GM23338 (cell line): ENCODE measurements around the gene PRKACA. TPM values are rescaled to one million over a fixed set of nuclear protein-coding genes. Genes with fewer than 3 reads are reported as not detected.

Experiments used
- ATAC-seq: fragments of 200-7000 bp; cut with Tn5 transposase; 3 replicates; pipeline ENCODE4 v1.9.1; 2020
- DNase-seq: peaks from one replicate; pipeline ENCODE4 v3.0.0-alpha.2; 2015; ENCODE audit warnings: low spot score
- H2AFZ ChIP-seq: fragments of 200-600 bp; sonication (generic); 2 replicates; pipeline ENCODE4 v1.8.0; 2016; ENCODE audit warnings: antibody characterized with exemption, mild to moderate bottlenecking, moderate library complexity
- H3F3A ChIP-seq: fragments of 200-600 bp; sonication (generic); replicated peaks from 2 replicates; pipeline ENCODE4 v1.8.0; 2017; ENCODE audit warnings: antibody characterized with exemption, mixed run types, low read depth
- H3K27ac ChIP-seq: fragments of 200-600 bp; sonication (generic); 2 replicates; pipeline ENCODE4 v1.6.1; 2016; ENCODE audit warnings: low read depth
- H3K27me3 ChIP-seq: fragments of 200-600 bp; sonication (generic); 2 replicates; pipeline ENCODE4 v1.8.0; 2016; ENCODE audit warnings: mild to moderate bottlenecking, mixed run types, moderate library complexity; ENCODE audit not compliant: insufficient read depth
- H3K36me3 ChIP-seq: fragments of 200-600 bp; sonication (generic); 2 replicates; pipeline ENCODE4 v1.8.0; 2016; ENCODE audit warnings: mild to moderate bottlenecking; ENCODE audit not compliant: insufficient read depth
- H3K4me1 ChIP-seq: fragments of 200-600 bp; sonication (generic); 2 replicates; pipeline ENCODE4 v1.8.0; 2016; ENCODE audit warnings: mild to moderate bottlenecking, moderate library complexity; ENCODE audit not compliant: insufficient read depth
- H3K4me2 ChIP-seq: fragments of 200-600 bp; sonication (generic); 2 replicates; pipeline ENCODE4 v1.7.1; 2017; ENCODE audit warnings: mixed run types
- H3K4me3 ChIP-seq: fragments of 200-600 bp; sonication (generic); 2 replicates; pipeline ENCODE4 v1.6.1; 2016; ENCODE audit warnings: mixed run types
- H3K79me2 ChIP-seq: fragments of 200-600 bp; sonication (generic); replicated peaks from 2 replicates; pipeline ENCODE4 v1.8.0; 2017; ENCODE audit warnings: mild to moderate bottlenecking; ENCODE audit not compliant: insufficient read depth
- H3K9me2 ChIP-seq: fragments of 200-600 bp; sonication (generic); 2 replicates; pipeline ENCODE4 v1.8.0; 2017; ENCODE audit not compliant: insufficient read depth
- H4K20me1 ChIP-seq: fragments of 200-600 bp; sonication (generic); replicated peaks from 2 replicates; pipeline ENCODE4 v1.8.0; 2017; ENCODE audit warnings: mild to moderate bottlenecking; ENCODE audit not compliant: insufficient read depth
- H3K27ac Mint-ChIP-seq: 2 replicates; pipeline ENCODE4 v1.8.0; 2020; ENCODE audit warnings: inconsistent platforms, mild to moderate bottlenecking, moderate library complexity, mixed read lengths
- H3K27me3 Mint-ChIP-seq: 3 replicates; pipeline ENCODE4 v1.8.0; 2022; ENCODE audit warnings: low read depth, mild to moderate bottlenecking, moderate library complexity, mixed read lengths, inconsistent platforms; ENCODE audit not compliant: insufficient read depth, poor library complexity
- H3K36me3 Mint-ChIP-seq: 3 replicates; pipeline ENCODE4 v1.8.0; 2021; ENCODE audit warnings: low read depth, mild to moderate bottlenecking, inconsistent platforms, moderate library complexity, mixed read lengths
- H3K4me1 Mint-ChIP-seq: 3 replicates; pipeline ENCODE4 v1.8.0; 2020; ENCODE audit warnings: mild to moderate bottlenecking, inconsistent platforms, mixed read lengths
- H3K4me3 Mint-ChIP-seq: 3 replicates; pipeline ENCODE4 v1.8.0; 2021; ENCODE audit warnings: moderate library complexity, mild to moderate bottlenecking, inconsistent platforms, mixed read lengths
- H3K9me3 Mint-ChIP-seq: 3 replicates; pipeline ENCODE4 v1.8.0; 2020; ENCODE audit warnings: moderate library complexity, mild to moderate bottlenecking, inconsistent platforms, mixed read lengths
- CTCF ChIP-seq, 2 experiments: fragments of 200-600 bp in 1 of 2; sonication (generic) in 1 of 2; conservative IDR thresholded peaks; 2 replicates each; pipeline versions ENCODE4 v1.5.1 to v1.6.1; 2016 to 2017; ENCODE audit warnings: antibody characterized with exemption in 2 of 2, low read depth in 2 of 2, mild to moderate bottlenecking in 2 of 2, moderate library complexity in 1 of 2
- EZH2phosphoT487 ChIP-seq: fragments of 200-600 bp; sonication (generic); IDR thresholded peaks from one replicate; pipeline ENCODE4 v1.8.1; 2018; ENCODE audit warnings: antibody characterized with exemption; ENCODE audit not compliant: unreplicated experiment
- JUNB ChIP-seq: IDR thresholded peaks from one replicate; pipeline ENCODE4 v1.6.1; 2016; ENCODE audit warnings: antibody characterized with exemption; ENCODE audit not compliant: unreplicated experiment
- NANOG ChIP-seq: IDR thresholded peaks from 2 replicates; pipeline ENCODE4 v1.6.1; 2016; ENCODE audit warnings: antibody characterized with exemption, borderline replicate concordance
- POLR2AphosphoS5 ChIP-seq: IDR thresholded peaks from 2 replicates; pipeline ENCODE4 v1.6.1; 2016; ENCODE audit warnings: antibody characterized with exemption, low read depth
- REST ChIP-seq: IDR thresholded peaks from one replicate; pipeline ENCODE4 v1.6.1; 2018; ENCODE audit warnings: antibody characterized with exemption; ENCODE audit not compliant: unreplicated experiment
- STAT1 ChIP-seq: IDR thresholded peaks from one replicate; pipeline ENCODE4 v1.6.1; 2016; ENCODE audit warnings: antibody characterized with exemption; ENCODE audit not compliant: unreplicated experiment
- ZNF114 ChIP-seq: fragments of 250-450 bp; sonication (Bioruptor Pico); IDR thresholded peaks from 2 replicates; pipeline ENCODE4 v1.5.0; 2020; ENCODE audit warnings: mild to moderate bottlenecking, moderate library complexity
- ZNF331 ChIP-seq: fragments of 250-450 bp; sonication (Bioruptor Pico); IDR thresholded peaks from 2 replicates; pipeline ENCODE4 v1.5.0; 2020; ENCODE audit warnings: low read depth, mild to moderate bottlenecking, moderate library complexity
- polyA plus RNA-seq: library from polyadenylated mRNA; unstranded; fragments of >200 nt; fragmentation: Nextera tagmentation; extraction: Ambion mirVana; gene quantifications from 2 replicates; pipeline ENCODE4 v1.2.1, GENCODE V29; 2016
- total RNA-seq: library from RNA; depleted of rRNA; stranded (reverse); fragments of >200 nt; shearing (Covaris generic); gene quantifications from 2 replicates; pipeline ENCODE4 v1.2.3, GENCODE V29; 2014

Gene PRKACA
- total and polyA plus RNA-seq, 2 experiments from 2014 or later = 13.0 to 31.3 TPM

GRCh38 chr19:14136509-14137281 is 19.1 kb upstream of the PRKACA start, which contains the start of gene ASF1B (continued):
- TF ChIP-seq REST (no peak), POLR2AphosphoS5 (peak; percentile 99), EZH2phosphoT487 (no peak)

GRCh38 chr19:14135985-14136508 is 18.5 kb upstream of the PRKACA start:
- Histone ChIP-seq H3F3A (peaks cover 12% of the 10 kb centered on the region), H3K4me2 (peak overlapping the region; percentile 87), H3K27ac (peak overlapping the region; percentile 64; the same call in 1 of the 2 replicates), H3K4me3 (peak overlapping the region; percentile 77), H4K20me1 (peaks cover 18% of the 10 kb centered on the region; the same call in 1 of the 2 replicates), H3K79me2 (peaks cover 15% of the 10 kb centered on the region), H3K4me1 (peaks cover 27% of the 10 kb centered on the region), H3K36me3 (no peaks in the 10 kb centered on the region), H2AFZ (no peak overlapping the region), H3K9me2 (no peaks in the 10 kb centered on the region), H3K27me3 (no peaks in the 10 kb centered on the region)
- H3K27me3 Mint-ChIP-seq = peaks cover 8% of the 10 kb centered on the region
- H3K27ac Mint-ChIP-seq = 0 out of 2 replicates have a peak overlapping the region, but pooled peaks have one; percentile 71
- TF ChIP-seq NANOG (no peak), STAT1 (no peak), REST (no peak), CTCF (conservative IDR thresholded peaks at IDR 0.05; ENCODE audit: low read depth in 2 of 2) (no peak), JUNB (no peak), ZNF331 (CRISPR knock-in tag) (0 out of 2 replicates have a peak, but pooled peaks have one; percentile 6), ZNF114 (CRISPR knock-in tag) (no peak)
- DNase-seq (no peak), ATAC-seq (no peak; the same call in 2 of the 3 replicates)
- peaks cover 18% of the 10 kb centered on the region for H3K4me1 Mint-ChIP-seq
- peaks cover 2% of the 10 kb centered on the region; the same call in 1 of the 3 replicates for H3K9me3 Mint-ChIP-seq
- H3K4me3 Mint-ChIP-seq = peak overlapping the region; percentile 83
- H3K36me3 Mint-ChIP-seq = peaks cover 20% of the 10 kb centered on the region
